ENCODE measurements around the gene VPS18.

Gene VPS18

DNA sequence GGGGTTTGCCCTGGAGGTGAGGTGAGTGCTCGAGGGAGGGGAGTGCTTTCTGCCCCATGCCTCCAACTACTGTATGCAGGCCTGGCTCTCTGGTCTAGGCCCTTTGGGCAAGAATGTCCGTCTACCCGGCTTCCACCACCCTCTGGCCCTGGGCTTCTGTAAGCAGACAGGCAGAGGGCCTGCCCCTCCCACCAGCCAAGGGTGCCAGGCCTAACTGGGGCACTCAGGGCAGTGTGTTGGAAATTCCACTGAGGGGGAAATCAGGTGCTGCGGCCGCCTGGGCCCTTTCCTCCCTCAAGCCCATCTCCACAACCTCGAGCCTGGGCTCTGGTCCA, 44.3 kb downstream of the VPS18 start:
- no peak for DNase-seq

DNA sequence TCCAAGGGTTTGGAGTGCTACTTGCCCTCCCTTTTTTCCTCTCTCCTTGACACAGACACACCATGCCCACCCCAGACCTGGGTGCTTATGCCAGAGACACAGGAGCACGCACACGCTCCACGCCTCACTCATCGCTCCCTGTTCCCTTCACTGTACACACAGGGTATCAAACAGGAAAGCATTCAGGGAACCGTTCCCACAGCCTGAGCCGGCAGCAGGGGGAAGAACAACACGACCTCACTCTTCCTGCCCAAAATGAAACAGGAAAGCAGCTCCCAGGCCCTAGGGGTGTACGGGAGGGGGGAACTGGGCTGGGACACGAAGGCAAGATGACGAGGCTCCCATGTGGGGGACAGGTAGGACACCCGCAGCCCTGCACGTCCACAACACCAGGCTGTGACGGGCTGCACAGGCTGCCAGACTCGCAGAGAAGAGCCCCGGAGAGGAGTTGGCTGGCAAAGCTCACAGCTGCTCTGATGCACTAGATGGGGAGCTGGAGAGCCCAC, 46.1 kb downstream of the VPS18 start:
- no peak for DNase-seq

DNA sequence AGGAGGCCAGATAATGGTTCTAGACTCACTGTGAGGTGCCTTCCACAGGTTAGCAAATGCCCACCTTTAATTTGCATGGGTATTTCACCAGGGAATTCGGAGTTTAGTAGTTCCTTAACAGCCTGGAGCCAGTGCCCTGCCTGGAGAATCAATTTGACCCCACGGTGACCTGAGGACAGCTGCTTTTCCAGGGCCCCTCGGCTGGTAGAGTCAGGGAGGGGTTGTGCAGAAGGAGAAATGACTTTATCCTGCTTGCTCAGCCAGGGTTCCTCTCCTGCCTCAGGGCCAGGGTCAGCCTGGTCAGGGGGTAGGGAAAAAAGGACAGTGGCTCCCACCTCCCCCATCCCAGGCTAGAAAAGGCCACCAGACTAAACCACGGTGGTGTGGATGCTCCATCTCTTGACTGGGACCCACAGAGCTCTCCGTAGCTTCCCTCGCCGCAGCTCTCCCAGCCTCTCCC, 46.8 kb downstream of the VPS18 start:
- DNase-seq = no peak

DNA sequence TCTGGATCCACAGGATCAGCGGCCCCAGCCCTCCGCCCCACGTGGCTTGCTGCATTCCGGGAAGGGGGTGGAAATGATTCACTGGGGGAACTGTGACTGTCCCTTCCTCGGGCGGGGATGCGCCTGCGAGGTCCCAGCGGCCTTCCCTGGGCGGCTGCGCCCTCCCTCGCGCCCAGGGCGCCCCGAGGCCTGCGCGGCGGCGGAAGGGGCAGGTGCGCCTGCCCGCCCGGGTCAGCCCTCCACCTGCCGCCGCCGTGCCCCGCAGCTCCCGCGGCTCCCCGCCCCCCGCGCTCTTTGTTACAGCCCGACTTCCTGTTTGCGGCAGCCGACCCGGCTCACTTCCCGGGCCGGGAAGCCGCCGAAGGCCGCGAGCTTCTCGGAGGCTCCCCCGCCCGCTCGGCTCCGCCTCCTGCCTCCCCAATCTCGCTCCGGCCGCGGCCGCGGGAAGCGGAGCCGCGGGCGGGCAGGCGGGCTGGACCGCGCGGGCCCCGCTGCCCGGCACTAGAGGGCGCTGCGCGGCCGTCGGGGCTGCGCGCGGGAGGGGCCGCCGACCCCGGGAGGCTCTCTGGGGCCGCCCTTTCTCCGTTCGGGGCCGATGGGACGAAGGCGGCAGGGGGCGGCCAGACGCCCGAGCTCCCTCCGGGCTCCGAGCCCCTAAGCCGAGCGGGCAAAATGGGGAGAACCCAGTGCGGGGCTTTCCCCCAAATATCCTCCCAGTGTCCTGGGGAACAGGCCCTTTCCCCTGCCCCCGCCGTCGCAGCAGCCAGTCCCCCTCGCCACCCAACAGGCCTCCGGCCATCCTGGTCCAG, 47.5 kb downstream of the VPS18 start:
- peak; percentile 88 for DNase-seq

DNA sequence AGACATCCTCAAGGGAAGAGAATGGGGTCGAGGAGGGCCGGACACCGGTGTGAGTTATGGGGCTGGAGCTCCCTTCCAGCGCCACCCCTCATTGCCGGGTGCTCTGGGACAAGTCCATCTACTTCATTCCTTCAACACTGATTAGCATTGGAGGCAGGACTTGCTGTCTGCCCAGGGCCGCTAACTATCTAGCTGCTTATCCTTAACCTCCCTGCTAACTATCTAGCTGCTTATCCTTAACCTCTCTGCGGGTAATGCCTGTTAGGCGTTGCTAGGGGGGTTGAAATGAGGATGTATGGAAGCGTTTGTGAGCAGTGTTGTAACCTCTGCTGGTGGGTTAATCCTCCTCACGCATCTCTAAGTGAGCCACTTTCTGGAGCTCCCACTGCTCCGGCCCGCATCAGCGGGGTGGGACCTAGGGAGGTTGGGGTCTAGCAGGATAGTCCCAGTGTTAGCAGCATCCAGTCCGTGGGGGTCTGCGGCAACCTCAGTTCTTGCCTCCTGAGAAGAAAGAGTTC, 48.1 kb downstream of the VPS18 start:
- DNase-seq = no peak

DNA sequence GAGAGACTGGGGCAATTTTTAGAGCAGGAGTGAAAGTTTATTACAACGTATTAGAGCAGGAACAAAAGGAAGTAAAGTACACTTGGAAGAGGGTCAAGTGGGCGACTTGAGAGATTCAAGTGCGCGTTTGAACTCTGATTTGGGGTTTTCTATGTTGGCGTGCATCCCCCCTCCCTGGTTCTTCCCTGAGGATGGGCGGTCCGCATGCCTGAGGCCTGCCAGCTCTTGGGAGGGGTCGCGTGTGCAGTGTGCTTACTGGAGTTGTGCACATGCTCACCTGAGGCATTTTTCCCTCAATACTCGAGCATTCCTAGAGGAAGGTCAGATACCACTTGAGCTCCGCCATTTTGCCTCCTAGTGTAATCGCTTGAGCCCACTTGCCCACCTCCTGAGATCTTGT, 48.6 kb downstream of the VPS18 start:
- no peak for DNase-seq

DNA sequence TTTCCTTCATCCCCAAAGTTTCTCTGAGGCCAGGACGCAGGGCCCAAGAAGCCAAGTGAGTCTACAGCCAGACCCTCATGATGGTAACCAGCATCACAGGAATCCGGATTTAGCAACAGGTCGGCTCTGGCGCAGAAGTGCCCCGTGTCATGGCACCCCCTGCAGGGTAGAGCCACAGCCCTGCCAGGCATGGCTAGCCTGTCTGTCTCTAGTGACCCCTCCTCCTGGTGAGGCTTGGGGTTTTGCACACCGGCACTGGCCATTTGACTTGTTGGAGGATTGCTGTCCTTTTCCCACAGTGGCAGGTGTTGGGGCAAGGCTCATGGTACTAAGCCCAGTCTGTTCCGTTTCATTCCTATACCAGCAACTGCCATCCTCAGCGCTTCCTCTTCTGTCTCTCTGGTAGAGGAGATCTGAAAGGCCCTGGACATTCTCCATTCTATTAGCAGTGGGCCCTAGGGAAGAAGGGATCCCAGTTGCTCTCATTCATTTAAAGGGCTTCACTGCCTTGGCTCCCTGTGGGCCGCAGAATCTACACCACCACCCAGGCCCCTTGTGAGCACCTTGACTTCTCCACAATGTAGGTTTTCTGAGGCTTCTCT, 49.6 kb downstream of the VPS18 start:
- no peak for DNase-seq

DNA sequence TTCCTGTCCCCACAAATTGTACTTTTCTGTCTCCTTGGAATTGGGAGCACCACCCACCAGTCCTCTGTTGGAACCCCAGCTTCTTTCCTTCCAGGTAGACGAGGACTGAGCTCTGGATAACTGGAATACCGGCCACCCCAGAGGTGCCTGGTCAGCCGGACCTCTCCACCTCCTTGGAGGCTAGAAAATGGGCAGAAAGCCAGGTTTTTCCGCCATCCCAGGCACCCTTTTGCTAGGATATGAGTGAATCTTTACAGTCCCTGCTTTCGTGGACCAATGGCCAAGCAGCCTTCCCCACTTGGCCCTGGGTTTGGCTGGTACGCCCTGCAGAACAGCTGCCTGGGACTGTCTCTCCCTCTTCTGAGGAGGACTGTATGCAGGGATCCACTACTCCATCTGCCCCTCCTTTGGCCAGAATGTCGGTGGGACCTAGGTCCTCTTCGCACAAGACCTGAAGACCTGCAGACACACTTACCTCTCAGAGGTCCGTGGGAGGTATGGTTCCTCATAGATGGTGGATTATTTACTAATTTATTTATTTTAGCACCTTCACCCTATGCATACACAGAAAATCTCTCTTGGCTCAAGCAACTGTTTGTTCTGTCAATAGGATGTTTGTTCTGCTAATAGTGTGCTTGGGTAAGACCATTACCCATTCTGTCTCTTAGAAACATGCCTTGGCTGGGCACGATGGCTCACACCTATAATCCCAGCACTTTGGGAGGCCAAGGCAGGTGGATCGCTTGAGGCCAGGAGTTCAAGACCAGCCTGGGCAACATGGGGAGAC, 50.5 kb downstream of the VPS18 start:
- no peak for DNase-seq

DNA sequence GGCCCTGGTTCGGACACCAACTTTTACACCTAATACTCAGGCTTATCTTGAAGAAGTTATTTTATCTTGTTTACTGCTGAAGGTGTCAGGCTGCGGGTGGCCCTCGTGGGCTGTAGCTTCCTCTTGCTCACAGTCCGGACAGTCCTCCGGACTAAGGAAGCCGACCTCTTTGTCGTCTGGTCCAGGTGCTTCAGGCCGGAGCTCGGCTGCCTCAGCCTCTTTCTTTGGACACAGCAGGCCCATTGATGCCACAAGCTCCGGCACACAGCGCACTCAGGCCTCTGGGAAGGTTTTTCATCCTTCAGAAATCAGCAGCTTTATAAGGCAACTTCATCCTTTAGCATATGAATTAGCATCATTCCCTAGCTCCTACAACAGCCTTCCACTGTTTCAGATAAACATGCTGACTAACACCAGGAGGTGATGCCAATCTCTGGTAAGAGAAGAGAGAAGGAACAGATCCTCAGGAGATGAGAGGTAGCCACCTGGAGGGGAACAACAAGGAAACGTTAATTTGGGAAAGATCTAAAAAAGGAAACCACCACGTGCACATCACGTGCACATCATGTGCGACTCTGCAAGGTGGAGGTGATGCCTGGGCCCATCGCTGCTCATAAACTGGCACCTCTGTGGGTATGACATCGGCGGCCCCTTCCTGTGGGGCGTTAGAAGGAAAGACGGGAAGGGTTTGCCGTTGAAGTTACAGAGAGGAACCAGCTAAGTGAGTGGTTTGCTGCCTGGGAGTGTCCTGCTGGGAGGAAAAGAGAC, 54.6 kb downstream of the VPS18 start:
- no peak for DNase-seq

DNA sequence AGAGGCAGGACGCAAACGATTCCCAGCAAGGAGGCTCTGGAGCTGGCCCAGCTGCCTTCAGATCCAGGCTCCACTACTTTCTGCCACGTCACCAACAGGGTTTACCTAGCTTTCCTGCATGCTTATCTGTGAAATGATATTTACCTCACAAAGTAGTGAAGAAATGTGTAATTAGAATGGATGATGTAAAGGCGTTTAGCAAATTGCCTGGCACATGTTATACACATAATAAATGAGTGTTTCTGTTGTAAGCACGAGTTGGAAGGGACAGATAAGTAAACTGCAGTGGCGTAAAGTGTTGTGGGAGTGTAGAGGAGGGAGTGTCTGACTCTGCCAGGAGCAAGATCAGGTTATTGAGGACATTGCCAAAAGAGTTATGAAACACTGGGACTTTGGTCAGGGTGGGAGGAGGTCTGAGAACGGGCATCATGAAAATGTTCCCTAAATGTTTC, 55.5 kb downstream of the VPS18 start:
- DNase-seq = no peak

DNA sequence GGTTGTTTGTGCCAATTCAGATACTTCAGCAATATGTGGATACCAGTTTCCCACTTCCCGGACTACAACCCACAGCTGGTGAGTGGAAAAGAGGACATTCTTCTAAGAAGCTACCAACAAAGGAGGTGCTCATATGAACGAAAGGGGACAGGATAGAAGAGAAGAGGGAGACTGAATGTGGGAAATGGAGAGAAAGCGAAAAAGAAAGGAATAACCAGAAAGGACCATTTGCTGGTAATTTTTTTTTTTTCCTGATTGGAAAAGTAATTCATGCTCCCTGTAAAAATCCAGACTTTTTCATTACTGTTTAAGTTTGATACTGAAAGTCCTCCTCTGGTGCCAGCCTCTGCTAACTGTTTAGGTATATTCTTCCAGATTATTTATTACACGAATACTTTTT, 57.5 kb downstream of the VPS18 start:
- DNase-seq = no peak

DNA sequence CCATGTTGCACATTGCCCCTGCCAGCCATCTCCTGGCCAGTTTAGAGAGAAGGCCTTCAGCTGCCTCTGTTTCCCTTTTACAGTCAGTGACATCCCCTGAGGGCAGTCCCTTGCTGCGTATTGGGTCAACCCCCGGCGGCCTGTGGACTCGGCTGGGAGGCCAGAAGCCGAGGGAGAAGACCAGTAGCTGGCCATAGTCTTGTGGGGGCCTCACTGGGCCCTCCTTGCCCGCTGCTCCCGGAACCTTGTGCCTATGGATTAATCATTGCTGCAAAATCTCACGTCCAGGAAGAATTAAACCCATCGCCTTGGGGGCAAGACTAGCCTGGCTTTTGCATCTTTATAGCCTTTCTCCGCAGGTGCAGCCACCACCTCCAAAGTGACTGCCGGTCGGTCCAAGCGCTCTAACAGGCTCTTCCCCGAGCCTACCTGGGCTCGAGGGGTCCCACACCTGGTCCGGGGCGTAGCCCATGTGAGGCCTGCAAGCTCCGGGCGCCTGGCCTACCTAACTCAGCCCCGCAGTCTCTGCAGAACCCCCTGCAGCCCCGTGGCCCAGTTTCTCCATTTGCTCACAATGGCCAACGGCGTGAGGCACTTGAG, 58.2 kb downstream of the VPS18 start:
- DNase-seq = no peak

DNA sequence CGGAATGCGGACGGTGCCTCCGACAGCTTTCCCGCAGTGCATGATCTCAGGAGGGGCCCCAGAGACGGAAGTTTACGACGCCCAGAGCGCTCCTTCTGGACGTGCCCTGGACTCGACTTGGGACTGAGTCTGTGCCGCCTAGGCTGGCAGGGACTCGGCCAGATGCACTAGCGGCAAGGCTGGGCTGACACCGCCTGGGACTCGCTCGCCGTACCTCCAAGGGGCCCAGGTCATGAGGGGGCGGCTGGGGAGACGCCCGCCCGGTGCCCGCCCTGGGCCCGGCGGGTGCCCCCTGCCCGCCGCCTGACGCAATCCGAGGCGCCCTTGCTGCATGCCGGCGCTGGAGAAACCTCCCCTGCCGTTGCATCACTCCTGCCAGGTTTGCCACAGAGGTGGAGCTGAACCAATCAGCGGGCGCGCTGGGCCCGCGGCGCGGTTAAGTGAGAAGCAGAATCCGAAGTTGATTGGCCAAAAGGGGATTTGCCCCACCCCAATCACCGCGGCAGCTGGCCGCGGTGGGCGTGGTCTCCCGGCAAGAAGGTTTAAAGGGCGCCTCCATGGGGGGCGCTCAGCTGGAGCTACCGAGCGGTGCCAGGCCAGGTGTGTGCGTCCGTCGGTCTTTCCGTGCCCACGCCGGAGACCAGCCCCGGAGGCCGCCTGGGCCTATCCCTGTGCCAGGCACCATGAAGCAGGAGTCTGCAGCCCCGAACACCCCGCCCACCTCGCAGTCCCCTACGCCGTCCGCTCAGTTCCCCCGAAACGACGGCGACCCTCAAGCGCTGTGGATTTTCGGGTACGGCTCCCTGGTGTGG, 58.9 kb downstream of the VPS18 start, which contains the start of gene CHAC1:
Gene CHAC1, plus strand, starts transcription at position 571 of the 812 bp plus-strand sequence. Its CDS starts 113 bp downstream, at position 684.
- DNase-seq = peak; percentile 97
